ENCODE measurements around the gene CYLD. TPM values are rescaled to one million over a fixed set of nuclear protein-coding genes. Genes with fewer than 3 reads are reported as not detected.

CYLD gene
- total RNA-seq, 4 donors from 2014 or later: 5.2 to 56.5 (median 34.1) TPM

GRCh38 chr16:50844840-50845239, 103.0 kb downstream of the CYLD start:
- peaks cover 0 to 3% (median 2%) of the 10 kb centered on the region in 4 donors for H3K4me1 ChIP-seq
- WGBS, 2 donors (ENCODE audit: low coverage in 1 of 2): 50% methylated on average over 5 of the region's 5 CpGs; no CpG with 5 or more reads in 1 of the 2 donors

GRCh38 chr16:50845296-50845695, 103.4 kb downstream of the CYLD start:
- in situ Hi-C loops (cut with MboI; ENCODE audit: low pct_ligation_motif_present in 1 of 4, low pct_unique_long_range_greater_than_20kb in 1 of 4, low sequenced_read_pairs in 3 of 4) (loop anchor here in 1 of 4 donors (25.0 kb wide), 1 partner anchor 92 kb away; no protein-coding TSS in a partner anchor), intact Hi-C loops (cut with DNase I; ENCODE audit: low total_unique reads) (no loop called here)
- Histone ChIP-seq H3K27me3 (peaks cover 17% of the 10 kb centered on the region), H3K9me3 (no peaks in the 10 kb centered on the region), H3K27ac (no peak overlapping the region), H3K4me3 (no peak overlapping the region), H3K36me3 (no peaks in the 10 kb centered on the region), H3K4me1 (peaks cover 0 to 3% (median 2%) of the 10 kb centered on the region in 4 donors)
- WGBS, 2 donors (ENCODE audit: low coverage in 1 of 2): 67 to 82% methylated on average over 2 of the region's 2 CpGs
- DNase-seq: no peak
- TF ChIP-seq POLR2A (IDR thresholded peaks at IDR 0.05) (no peak), EP300 (IDR thresholded peaks at IDR 0.05; ENCODE audit: low read depth) (no peak), CTCF (IDR thresholded peaks at IDR 0.05) (no peak)

More at GRCh38 chr16:50844840-50845239, 103.0 kb downstream of the CYLD start:
- Histone ChIP-seq H3K9me3 (no peaks in the 10 kb centered on the region), H3K36me3 (no peaks in the 10 kb centered on the region), H3K4me3 (no peak overlapping the region), H3K27ac (no peak overlapping the region), H3K27me3 (peaks cover 17% of the 10 kb centered on the region)
- intact Hi-C loops (cut with DNase I; ENCODE audit: low total_unique reads): no loop called here
- DNase-seq: no peak
- no peak for TF ChIP-seq POLR2AphosphoS5 (IDR thresholded peaks at IDR 0.05)
- TF ChIP-seq POLR2A (IDR thresholded peaks at IDR 0.05): no peak
- no peak for TF ChIP-seq CTCF (IDR thresholded peaks at IDR 0.05)
- TF ChIP-seq EP300 (IDR thresholded peaks at IDR 0.05; ENCODE audit: low read depth): no peak
- in situ Hi-C loops (cut with MboI; ENCODE audit: low pct_ligation_motif_present in 1 of 4, low pct_unique_long_range_greater_than_20kb in 1 of 4, low sequenced_read_pairs in 3 of 4): loop anchor here in 1 of 4 donors (25.0 kb wide), 1 partner anchor 92 kb away; no protein-coding TSS in a partner anchor

GRCh38 chr16:50846511-50846910, 104.6 kb downstream of the CYLD start:
- DNase-seq: no peak

GRCh38 chr16:50847166-50847565, 105.3 kb downstream of the CYLD start:
- DNase-seq: no peak
- Histone ChIP-seq H3K27ac (no peak overlapping the region), H3K9me3 (no peaks in the 10 kb centered on the region), H3K4me3 (no peak overlapping the region), H3K4me1 (no peaks in the 10 kb centered on the region), H3K27me3 (peaks cover 3% of the 10 kb centered on the region), H3K36me3 (no peaks in the 10 kb centered on the region)
- in situ Hi-C loops (cut with MboI; ENCODE audit: low pct_ligation_motif_present in 1 of 4, low pct_unique_long_range_greater_than_20kb in 1 of 4, low sequenced_read_pairs in 3 of 4): loop anchor here in 1 of 4 donors (25.0 kb wide), 1 partner anchor 90 kb away; no protein-coding TSS in a partner anchor
- WGBS, 2 donors (ENCODE audit: low coverage in 1 of 2): 64 to 68% methylated on average over 3 of the region's 3 CpGs
- TF ChIP-seq POLR2A (IDR thresholded peaks at IDR 0.05) (no peak), POLR2AphosphoS5 (IDR thresholded peaks at IDR 0.05) (no peak), EP300 (IDR thresholded peaks at IDR 0.05; ENCODE audit: low read depth) (no peak), CTCF (IDR thresholded peaks at IDR 0.05) (no peak)
- intact Hi-C loops (cut with DNase I; ENCODE audit: low total_unique reads): no loop called here

More at GRCh38 chr16:50846511-50846910, 104.6 kb downstream of the CYLD start:
- Histone ChIP-seq H3K4me1 (no peaks in the 10 kb centered on the region), H3K4me3 (no peak overlapping the region), H3K27me3 (peaks cover 7% of the 10 kb centered on the region), H3K9me3 (no peaks in the 10 kb centered on the region), H3K36me3 (no peaks in the 10 kb centered on the region), H3K27ac (no peak overlapping the region)
- in situ Hi-C loops (cut with MboI; ENCODE audit: low pct_ligation_motif_present in 1 of 4, low pct_unique_long_range_greater_than_20kb in 1 of 4, low sequenced_read_pairs in 3 of 4): loop anchor here in 1 of 4 donors (25.0 kb wide), 1 partner anchor 91 kb away; no protein-coding TSS in a partner anchor
- intact Hi-C loops (cut with DNase I; ENCODE audit: low total_unique reads): no loop called here
- no peak for TF ChIP-seq POLR2A (IDR thresholded peaks at IDR 0.05)
- TF ChIP-seq EP300 (IDR thresholded peaks at IDR 0.05; ENCODE audit: low read depth): no peak
- no peak for TF ChIP-seq POLR2AphosphoS5 (IDR thresholded peaks at IDR 0.05)
- TF ChIP-seq CTCF (IDR thresholded peaks at IDR 0.05): no peak
- 91 to 100% methylated on average over 1 to 2 of the region's 2 CpGs for WGBS, 2 donors (ENCODE audit: low coverage in 1 of 2)

All from transverse colon (tissue), 4 donors.